ENCODE data around the gene PCGF6. TPM values are rescaled to one million over a fixed set of nuclear protein-coding genes. Genes with fewer than 3 reads are reported as not detected.

The PCGF6 gene, protein sequence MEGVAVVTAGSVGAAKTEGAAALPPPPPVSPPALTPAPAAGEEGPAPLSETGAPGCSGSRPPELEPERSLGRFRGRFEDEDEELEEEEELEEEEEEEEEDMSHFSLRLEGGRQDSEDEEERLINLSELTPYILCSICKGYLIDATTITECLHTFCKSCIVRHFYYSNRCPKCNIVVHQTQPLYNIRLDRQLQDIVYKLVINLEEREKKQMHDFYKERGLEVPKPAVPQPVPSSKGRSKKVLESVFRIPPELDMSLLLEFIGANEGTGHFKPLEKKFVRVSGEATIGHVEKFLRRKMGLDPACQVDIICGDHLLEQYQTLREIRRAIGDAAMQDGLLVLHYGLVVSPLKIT
- total RNA-seq: 10 to 100 TPM; 11.9 to 17.7 (median 13.1) TPM

DNA sequence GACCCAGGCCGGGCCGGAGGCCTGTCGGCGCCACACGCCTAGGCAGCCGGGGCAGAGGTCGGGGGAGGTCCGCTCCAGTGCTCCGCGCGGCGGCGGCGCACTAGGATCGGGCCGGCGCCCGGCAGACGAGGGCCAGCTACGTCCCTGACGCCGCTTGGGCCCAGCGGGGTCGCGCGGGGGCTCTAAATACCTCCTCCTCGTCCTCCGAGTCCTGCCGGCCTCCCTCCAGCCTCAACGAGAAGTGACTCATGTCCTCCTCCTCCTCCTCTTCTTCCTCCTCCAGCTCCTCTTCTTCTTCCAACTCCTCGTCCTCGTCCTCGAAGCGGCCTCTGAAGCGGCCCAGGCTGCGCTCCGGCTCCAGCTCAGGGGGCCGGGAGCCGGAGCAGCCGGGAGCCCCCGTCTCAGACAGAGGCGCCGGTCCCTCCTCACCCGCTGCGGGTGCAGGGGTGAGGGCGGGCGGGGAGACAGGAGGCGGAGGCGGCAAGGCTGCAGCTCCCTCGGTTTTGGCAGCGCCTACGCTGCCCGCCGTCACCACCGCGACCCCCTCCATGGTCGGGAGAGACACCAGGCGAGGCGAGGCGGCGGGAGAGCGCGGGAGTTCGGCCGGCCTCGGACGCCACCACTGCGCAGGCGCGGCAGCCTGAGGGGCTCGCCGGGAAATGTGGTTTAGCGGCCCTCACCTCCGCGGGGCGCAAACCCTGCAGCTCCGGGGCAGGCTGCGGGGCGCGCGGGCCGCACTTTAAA, at the start of gene PCGF6:
TSS of gene PCGF6 (minus strand) at position 624 of the 744 bp plus-strand sequence. CDS start at position 550, 74 bp downstream.
- peak in 1 of 3 experiments; percentile 12 for TF ChIP-seq CTCF (IDR thresholded peaks at IDR 0.05)
- TF ChIP-seq EP300 (IDR thresholded peaks at IDR 0.05): no peak
- TF ChIP-seq POLR2AphosphoS5 (IDR thresholded peaks at IDR 0.05): peak; percentile 34 to 75
- no peak for TF ChIP-seq POLR2A (IDR thresholded peaks at IDR 0.05; ENCODE audit: low read depth)
- H3K27ac ChIP-seq (replicated peaks in 1 of 4): peak within 1 kb of the TSS; percentile 84 to 91 (median 88)
- H3K4me3 ChIP-seq: peak within 1 kb of the TSS; percentile 82 to 94 (median 84)
- H3K4me1 ChIP-seq: peaks cover 12 to 26% (median 21%) of the 10 kb centered on the region in 4 donors
- intact Hi-C loops (cut with DNase I): no loop called here
- H3K9me3 ChIP-seq: no peaks in the 10 kb centered on the region
- 0% methylated on average over 44 of the region's 82 CpGs for WGBS
- H3K27me3 ChIP-seq: no peaks in the 10 kb centered on the region
- no peak for DNase-seq (ENCODE audit: extremely low spot score)
- peaks cover 19 to 33% (median 31%) of the 10 kb centered on the region in 4 donors for H3K36me3 ChIP-seq

DNA sequence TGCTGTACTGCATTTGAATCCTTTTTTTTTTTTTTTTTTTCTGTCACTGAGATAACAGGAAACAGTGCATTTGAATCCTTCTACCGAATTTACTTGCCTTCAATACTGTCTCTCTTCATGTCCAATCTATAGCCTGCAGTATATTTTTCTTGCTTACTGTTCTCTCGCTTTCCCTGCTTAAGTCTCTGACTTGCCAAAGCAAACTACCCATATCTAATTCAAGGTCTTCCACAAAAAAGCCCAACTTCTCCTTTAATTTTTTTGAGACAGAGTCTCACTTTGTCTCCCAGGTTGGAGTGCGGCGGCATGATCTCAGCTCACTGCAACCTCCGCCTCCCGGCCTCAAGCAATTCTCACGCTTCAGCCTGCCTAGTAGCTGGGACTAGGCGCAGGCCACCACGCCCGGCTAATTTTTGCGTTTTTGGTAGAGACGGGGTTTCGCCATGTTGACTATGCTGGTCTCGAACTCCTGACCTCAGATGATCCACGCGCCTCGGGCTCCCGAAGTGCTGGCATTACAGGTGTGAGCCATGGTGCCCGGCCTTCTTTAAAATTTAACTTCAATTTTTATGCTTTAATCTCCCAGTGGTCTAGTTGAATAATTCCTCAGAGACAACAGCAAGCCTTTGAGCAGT, 46.4 kb upstream of the PCGF6 start:
- DNase-seq (ENCODE audit: extremely low spot score): no peak
- 66% methylated on average over 19 of the region's 19 CpGs for WGBS
- Histone ChIP-seq H3K4me3 (peak overlapping the region; percentile 85 to 99 (median 93)), H3K9me3 (no peaks in the 10 kb centered on the region), H3K36me3 (peaks cover 29 to 59% (median 41%) of the 10 kb centered on the region in 4 donors), H3K4me1 (peaks cover 34 to 48% (median 43%) of the 10 kb centered on the region in 4 donors), H3K27ac (replicated peaks in 1 of 4) (peak overlapping the region; percentile 88 to 96 (median 92)), H3K27me3 (no peaks in the 10 kb centered on the region)
- TF ChIP-seq EP300 (IDR thresholded peaks at IDR 0.05): no peak
- TF ChIP-seq POLR2AphosphoS5 (IDR thresholded peaks at IDR 0.05): no peak
- no peak for TF ChIP-seq CTCF (IDR thresholded peaks at IDR 0.05)
- TF ChIP-seq POLR2A (IDR thresholded peaks at IDR 0.05; ENCODE audit: low read depth): no peak
- intact Hi-C loops (cut with DNase I): loop anchor here (5.0 kb wide), 1 partner anchor 35 kb away; no protein-coding TSS in a partner anchor

GRCh38 chr10:103396789-103397087, 45.8 kb upstream of the PCGF6 start:
- peak overlapping the region; percentile 88 to 96 (median 92) for H3K27ac ChIP-seq (replicated peaks in 1 of 4)
- H3K27me3 ChIP-seq: no peaks in the 10 kb centered on the region
- 0% methylated on average over 8 of the region's 8 CpGs for WGBS
- H3K4me1 ChIP-seq: peaks cover 34 to 48% (median 43%) of the 10 kb centered on the region in 4 donors
- intact Hi-C loops (cut with DNase I): loop anchor here (5.0 kb wide), 1 partner anchor 34 kb away; no protein-coding TSS in a partner anchor
- no peaks in the 10 kb centered on the region for H3K9me3 ChIP-seq
- DNase-seq (ENCODE audit: extremely low spot score): no peak
- peaks cover 31 to 59% (median 40%) of the 10 kb centered on the region in 4 donors for H3K36me3 ChIP-seq
- peak overlapping the region; percentile 85 to 99 (median 93) for H3K4me3 ChIP-seq
- TF ChIP-seq EP300 (IDR thresholded peaks at IDR 0.05) (no peak), CTCF (IDR thresholded peaks at IDR 0.05) (no peak)

GRCh38 chr10:103396067-103396788, 45.3 kb upstream of the PCGF6 start, which contains the start of the genes ATP5MK and PDCD11:
Gene ATP5MK (minus strand): TSS chr10:103396475. CDS start chr10:103392457, 4,018 bp downstream.
Gene PDCD11 (plus strand): TSS chr10:103396626. CDS start chr10:103398427, 1,801 bp downstream.
- Histone ChIP-seq H3K9me3 (no peaks in the 10 kb centered on the region), H3K27me3 (no peaks in the 10 kb centered on the region), H3K4me3 (peak within 1 kb of the TSS; percentile 85 to 99 (median 93)), H3K27ac (replicated peaks in 1 of 4) (peak within 1 kb of the TSS; percentile 88 to 96 (median 92)), H3K36me3 (peaks cover 36 to 59% (median 40%) of the 10 kb centered on the region in 4 donors), H3K4me1 (peaks cover 34 to 48% (median 43%) of the 10 kb centered on the region in 4 donors)
- 2% methylated on average over 33 of the region's 56 CpGs for WGBS
- TF ChIP-seq POLR2AphosphoS5 (IDR thresholded peaks at IDR 0.05): peak; percentile 86 to 92
- TF ChIP-seq POLR2A (IDR thresholded peaks at IDR 0.05; ENCODE audit: low read depth): peak; percentile 7
- no peak for TF ChIP-seq EP300 (IDR thresholded peaks at IDR 0.05)
- peak in 1 of 3 experiments; percentile 3 for TF ChIP-seq CTCF (IDR thresholded peaks at IDR 0.05)
- peak; percentile 100 for DNase-seq (ENCODE audit: extremely low spot score)
- intact Hi-C loops (cut with DNase I): loop anchor here (5.0 kb wide), 1 partner anchor 34 kb away; no protein-coding TSS in a partner anchor
